CD14-positive monocyte (primary cell): Measurements from ENCODE around the gene RNF141. TPM values are rescaled to one million over a fixed set of nuclear protein-coding genes. Genes with fewer than 3 reads are reported as not detected.

Source experiments
- DNase-seq, 3 donors: peaks; one replicate each; pipeline ENCODE4 v3.0.0-alpha.2; 2011 to 2022
- H2AFZ ChIP-seq: 2 replicates; pipeline ENCODE4 v1.6.0; 2012; ENCODE audit warnings: mild to moderate bottlenecking, low read depth, low read length, inconsistent platforms; ENCODE audit not compliant: insufficient read depth, poor library complexity, severe bottlenecking
- H3K27ac ChIP-seq, 2 donors: 1 replicate in 1 of 2; 2 replicates in 1 of 2; pipeline ENCODE4 v1.5.1; 2012 to 2013; ENCODE audit warnings: low read length in 2 of 2, control low read depth in 1 of 2, inconsistent platforms in 1 of 2, low read depth in 1 of 2, mild to moderate bottlenecking in 1 of 2
- H3K27me3 ChIP-seq, 2 donors: one replicate each; pipeline versions ENCODE4 v1.6.0 to v1.6.1; 2011 to 2013; ENCODE audit warnings: low read length in 2 of 2; ENCODE audit not compliant: control insufficient read depth in 2 of 2, insufficient read depth in 2 of 2
- H3K36me3 ChIP-seq, 2 donors: replicated peaks in 1 of 2; 1 replicate in 1 of 2; 2 replicates in 1 of 2; pipeline versions ENCODE4 v1.5.1 to v1.6.1; 2012 to 2013; ENCODE audit warnings: low read length in 2 of 2, control low read depth in 1 of 2, inconsistent platforms in 1 of 2, mild to moderate bottlenecking in 1 of 2; ENCODE audit not compliant: insufficient read depth in 2 of 2, control insufficient read depth in 1 of 2
- H3K4me1 ChIP-seq, 2 donors: 1 replicate in 1 of 2; 2 replicates in 1 of 2; pipeline versions ENCODE4 v1.5.1 to v1.6.1; 2012 to 2013; ENCODE audit warnings: low read length in 2 of 2, control low read depth in 1 of 2, inconsistent platforms in 1 of 2, mild to moderate bottlenecking in 1 of 2, moderate library complexity in 1 of 2; ENCODE audit not compliant: insufficient read depth in 2 of 2, control insufficient read depth in 1 of 2
- H3K4me2 ChIP-seq: replicated peaks from 2 replicates; pipeline ENCODE3; 2012; ENCODE audit warnings: low read length, moderate library complexity, mild to moderate bottlenecking; ENCODE audit not compliant: poor library complexity, severe bottlenecking; ENCODE audit errors: extremely low read depth
- H3K4me3 ChIP-seq, 3 experiments: fragments of 200-600 bp in 1 of 3; sonication (generic) in 1 of 3; replicated peaks in 1 of 3; 1 replicate in 2 of 3; 2 replicates in 1 of 3; pipeline ENCODE4 v1.5.1; 2011 to 2013; ENCODE audit warnings: low read length in 3 of 3, mild to moderate bottlenecking in 3 of 3, control low read depth in 2 of 3, low read depth in 2 of 3, inconsistent platforms in 1 of 3, moderate library complexity in 1 of 3
- H3K79me2 ChIP-seq: 2 replicates; pipeline ENCODE4 v1.6.0; 2012; ENCODE audit warnings: mild to moderate bottlenecking, control low read depth, inconsistent platforms, low read length, moderate library complexity; ENCODE audit not compliant: insufficient read depth
- H3K9ac ChIP-seq: 2 replicates; pipeline ENCODE4 v1.6.0; 2017; ENCODE audit warnings: low read length, mild to moderate bottlenecking; ENCODE audit not compliant: insufficient read depth, poor library complexity, severe bottlenecking
- H3K9me3 ChIP-seq, 2 donors: replicated peaks in 1 of 2; 1 replicate in 1 of 2; 2 replicates in 1 of 2; pipeline versions ENCODE4 v1.5.1 to v1.6.1; 2012 to 2013; ENCODE audit warnings: low read length in 2 of 2, control low read depth in 1 of 2; ENCODE audit not compliant: control insufficient read depth in 1 of 2, insufficient read depth in 1 of 2
- H4K20me1 ChIP-seq: 2 replicates; pipeline ENCODE4 v1.6.0; 2012; ENCODE audit warnings: mild to moderate bottlenecking, low read length, control low read depth, moderate library complexity; ENCODE audit not compliant: insufficient read depth
- H3K27ac Mint-ChIP-seq, 7 donors: one replicate each; pipeline ENCODE4 v1.8.0; 2020; ENCODE audit warnings: mild to moderate bottlenecking in 7 of 7, mixed read lengths in 7 of 7, moderate library complexity in 6 of 7, inconsistent platforms in 2 of 7
- H3K27me3 Mint-ChIP-seq, 3 donors: one replicate each; pipeline ENCODE4 v1.8.0; 2021 to 2022; ENCODE audit warnings: low read depth in 3 of 3, mild to moderate bottlenecking in 3 of 3, mixed read lengths in 3 of 3, moderate library complexity in 3 of 3, inconsistent platforms in 1 of 3
- H3K36me3 Mint-ChIP-seq, 2 donors: one replicate each; pipeline ENCODE4 v1.8.0; 2020; ENCODE audit warnings: mixed read lengths in 2 of 2, inconsistent platforms in 1 of 2, mild to moderate bottlenecking in 1 of 2
- H3K4me1 Mint-ChIP-seq: one replicate; pipeline ENCODE4 v1.8.0; 2020; ENCODE audit warnings: mild to moderate bottlenecking, mixed read lengths
- H3K4me3 Mint-ChIP-seq, 2 donors: one replicate each; pipeline ENCODE4 v1.8.0; 2020; ENCODE audit warnings: mild to moderate bottlenecking in 2 of 2, mixed read lengths in 2 of 2, moderate library complexity in 1 of 2
- H3K9me3 Mint-ChIP-seq, 7 donors: one replicate each; pipeline ENCODE4 v1.8.0; 2020 to 2022; ENCODE audit warnings: mixed read lengths in 7 of 7, mild to moderate bottlenecking in 6 of 7, moderate library complexity in 6 of 7, inconsistent platforms in 2 of 7
- CTCF ChIP-seq: fragments of 200-600 bp; IDR thresholded peaks from one replicate; pipeline ENCODE4 v1.8.0; 2022; ENCODE audit warnings: antibody characterized with exemption, mild to moderate bottlenecking
- WGBS: methylation state at CpG from one replicate; pipeline ENCODE4 v1.1.5; 2013; ENCODE audit warnings: missing lambda C conversion rate; ENCODE audit not compliant: insufficient coverage; 5-methylcytosine and 5-hydroxymethylcytosine counted together
- intact Hi-C, 2 donors: fragments of 100-400 bp; cut with micrococcal nuclease; formaldehyde crosslinking; loops; one replicate each; pipeline versions ENCODE4 v1.15.0 to v1.15.1; 2023
- polyA plus RNA-seq, 3 donors: library from polyadenylated mRNA; depleted of rRNA in 1 of 3; unstranded in 2 of 3; stranded (reverse) in 1 of 3; fragments of 300-500 nt in 2 of 3; fragments of >200 nt in 1 of 3; fragmentation: Illumina TruSeq in 2 of 3; gene quantifications; 1 replicate in 2 of 3; 2 replicates in 1 of 3; pipeline ENCODE4 v1.2.3, GENCODE V29; 2012 to 2021

The RNF141 gene
- polyA plus RNA-seq, 3 donors = 19.7 to 114 (median 98.3) TPM

DNA sequence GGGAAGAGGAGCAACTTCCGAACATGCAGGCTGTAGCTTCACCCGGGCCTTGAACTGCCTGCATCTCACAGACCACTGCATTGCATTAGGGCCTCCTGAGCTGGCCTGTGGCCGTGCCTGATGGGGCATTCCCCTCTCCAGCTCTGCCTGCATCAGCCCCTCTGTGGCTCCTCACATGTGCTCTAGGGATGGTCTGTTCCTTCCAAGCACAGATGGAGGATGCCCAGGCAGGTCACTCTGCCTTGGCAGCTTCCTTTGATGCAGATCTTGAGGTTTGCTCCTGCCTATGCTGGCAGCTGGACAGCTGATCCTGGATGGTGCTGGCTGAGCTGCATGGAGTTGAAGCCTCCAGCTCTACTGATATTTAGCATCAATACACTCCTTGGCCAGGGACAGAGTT is 57.4 kb downstream of the RNF141 start:
- H3K79me2 ChIP-seq = peaks cover 13% of the 10 kb centered on the region
- H2AFZ ChIP-seq = no peak overlapping the region
- no peak overlapping the region for H3K4me3 ChIP-seq
- H3K27ac ChIP-seq = peak overlapping the region in 1 of 2 donors; percentile 20
- no peaks in the 10 kb centered on the region for H3K4me1 ChIP-seq
- Mint-ChIP-seq H3K36me3 (peaks cover 84 to 99% of the 10 kb centered on the region in 2 donors), H3K4me1 (peaks cover 2% of the 10 kb centered on the region), H3K4me3 (no peak overlapping the region), H3K27me3 (no peaks in the 10 kb centered on the region), H3K9me3 (no peaks in the 10 kb centered on the region), H3K27ac (no peak overlapping the region)
- H3K9me3 ChIP-seq = no peaks in the 10 kb centered on the region
- intact Hi-C loops = no loop called here
- no peak for TF ChIP-seq CTCF
- no peaks in the 10 kb centered on the region for H3K27me3 ChIP-seq
- peaks cover 65% of the 10 kb centered on the region for H4K20me1 ChIP-seq
- H3K9ac ChIP-seq = no peak overlapping the region
- 83% methylated on average over 3 of the region's 3 CpGs for WGBS
- H3K4me2 ChIP-seq = no peak overlapping the region
- H3K36me3 ChIP-seq = peaks cover 97 to 100% of the 10 kb centered on the region in 2 donors
- DNase-seq = no peak

- peaks cover 66% of the 10 kb centered on the region for H4K20me1 ChIP-seq
- H3K4me3 ChIP-seq = no peak overlapping the region
- Mint-ChIP-seq H3K27ac (no peak overlapping the region), H3K27me3 (no peaks in the 10 kb centered on the region), H3K4me3 (no peak overlapping the region), H3K36me3 (peaks cover 84 to 99% of the 10 kb centered on the region in 2 donors), H3K9me3 (no peaks in the 10 kb centered on the region), H3K4me1 (peaks cover under 1% of the 10 kb centered on the region)
- WGBS = 89% methylated on average over 1 of the region's 1 CpG
- no peak overlapping the region for H3K4me2 ChIP-seq
- no peak overlapping the region for H3K9ac ChIP-seq
- no peaks in the 10 kb centered on the region for H3K4me1 ChIP-seq
- no peaks in the 10 kb centered on the region for H3K27me3 ChIP-seq
- peaks cover 97 to 100% of the 10 kb centered on the region in 2 donors for H3K36me3 ChIP-seq
- peaks cover 17% of the 10 kb centered on the region for H3K79me2 ChIP-seq
- TF ChIP-seq CTCF = no peak
- H3K27ac ChIP-seq = peak overlapping the region in 1 of 2 donors; percentile 20
- intact Hi-C loops = no loop called here
- no peak overlapping the region for H2AFZ ChIP-seq
- no peak for DNase-seq
- H3K9me3 ChIP-seq = no peaks in the 10 kb centered on the region
Observed at GRCh38 chr11:10483174-10483573, 57.8 kb downstream of the RNF141 start.
